ENCODE measurements around the gene TRPM3.
A peak's percentile ranks its signal among the peaks of the same experiment; 100 is the strongest.

DNA sequence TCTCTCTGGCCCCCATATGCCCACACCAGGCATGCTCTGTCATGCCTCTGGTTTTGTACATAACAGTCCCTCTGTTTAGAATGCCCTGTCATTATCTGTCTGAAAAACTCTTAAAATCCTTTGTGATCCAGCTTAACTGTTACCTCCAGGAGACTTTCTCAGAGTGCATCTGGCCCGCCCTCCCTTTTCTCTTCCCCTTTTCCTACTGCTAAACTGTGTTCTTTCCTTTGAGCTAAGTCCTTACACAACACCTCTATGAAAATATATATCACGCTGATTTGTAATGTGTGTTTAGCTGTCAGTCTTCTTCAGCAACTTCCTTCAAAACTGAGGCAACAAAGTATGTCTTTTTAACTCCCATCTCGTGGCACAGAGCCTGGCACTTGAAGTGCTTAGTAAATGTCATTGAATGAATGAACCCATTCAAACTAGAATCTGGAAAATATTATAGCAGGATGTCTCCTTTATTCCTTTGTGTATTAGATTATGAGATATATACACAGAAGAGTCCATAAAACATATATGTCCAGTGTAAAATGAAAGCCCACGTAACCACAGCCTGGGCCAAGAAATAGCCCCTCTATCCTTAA, 540.7 kb downstream of the TRPM3 start:
- TF ChIP-seq EP300 (IDR thresholded peaks at IDR 0.05), result peak; percentile 33 to 49
- TF ChIP-seq, protein P1, sequence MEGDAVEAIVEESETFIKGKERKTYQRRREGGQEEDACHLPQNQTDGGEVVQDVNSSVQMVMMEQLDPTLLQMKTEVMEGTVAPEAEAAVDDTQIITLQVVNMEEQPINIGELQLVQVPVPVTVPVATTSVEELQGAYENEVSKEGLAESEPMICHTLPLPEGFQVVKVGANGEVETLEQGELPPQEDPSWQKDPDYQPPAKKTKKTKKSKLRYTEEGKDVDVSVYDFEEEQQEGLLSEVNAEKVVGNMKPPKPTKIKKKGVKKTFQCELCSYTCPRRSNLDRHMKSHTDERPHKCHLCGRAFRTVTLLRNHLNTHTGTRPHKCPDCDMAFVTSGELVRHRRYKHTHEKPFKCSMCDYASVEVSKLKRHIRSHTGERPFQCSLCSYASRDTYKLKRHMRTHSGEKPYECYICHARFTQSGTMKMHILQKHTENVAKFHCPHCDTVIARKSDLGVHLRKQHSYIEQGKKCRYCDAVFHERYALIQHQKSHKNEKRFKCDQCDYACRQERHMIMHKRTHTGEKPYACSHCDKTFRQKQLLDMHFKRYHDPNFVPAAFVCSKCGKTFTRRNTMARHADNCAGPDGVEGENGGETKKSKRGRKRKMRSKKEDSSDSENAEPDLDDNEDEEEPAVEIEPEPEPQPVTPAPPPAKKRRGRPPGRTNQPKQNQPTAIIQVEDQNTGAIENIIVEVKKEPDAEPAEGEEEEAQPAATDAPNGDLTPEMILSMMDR (IDR thresholded peaks at IDR 0.05), result no peak
